Fibroblast of lung (primary cell): ENCODE results near the gene TLR4. TPM values are rescaled to one million over a fixed set of nuclear protein-coding genes. Genes with fewer than 3 reads are reported as not detected.

ENCODE experiments used
- DNase-seq, 2 donors: peaks; one replicate each; pipeline versions ENCODE4 v3.0.0 to v3.0.0-alpha.2; 2010; ENCODE audit warnings: low read depth in 2 of 2
- H2AFZ ChIP-seq: 2 replicates; pipeline ENCODE4 v1.5.1; 2012; ENCODE audit warnings: low read length, control low read depth, inconsistent platforms
- H3K27ac ChIP-seq: 2 replicates; pipeline ENCODE4 v1.5.1; 2011; ENCODE audit warnings: low read length, control low read depth; ENCODE audit not compliant: insufficient read depth
- H3K27me3 ChIP-seq: 2 replicates; pipeline ENCODE4 v1.5.1; 2011; ENCODE audit warnings: mild to moderate bottlenecking, low read length; ENCODE audit not compliant: control insufficient read depth, insufficient read depth
- H3K36me3 ChIP-seq: 2 replicates; pipeline ENCODE4 v1.5.1; 2011; ENCODE audit warnings: low read length; ENCODE audit not compliant: control insufficient read depth, insufficient read depth
- H3K4me1 ChIP-seq: 2 replicates; pipeline ENCODE4 v1.5.1; 2011; ENCODE audit warnings: low read length; ENCODE audit not compliant: control insufficient read depth, insufficient read depth; ENCODE audit errors: extremely low read depth
- H3K4me2 ChIP-seq: 2 replicates; pipeline ENCODE4 v1.5.1; 2011; ENCODE audit warnings: low read length, control low read depth; ENCODE audit not compliant: insufficient read depth; ENCODE audit errors: extremely low read depth
- H3K4me3 ChIP-seq, 4 experiments: fragments of 200-600 bp in 1 of 4; sonication (generic) in 1 of 4; replicated peaks in 1 of 4; 2 replicates each; pipeline ENCODE4 v1.5.1; 2011 to 2016; ENCODE audit warnings: low read length in 4 of 4, low read depth in 3 of 4, mild to moderate bottlenecking in 3 of 4, control low read depth in 2 of 4, inconsistent platforms in 1 of 4, mixed read lengths in 1 of 4; ENCODE audit not compliant: insufficient read depth in 1 of 4; ENCODE audit errors: control extremely low read depth in 1 of 4
- H3K79me2 ChIP-seq: 2 replicates; pipeline ENCODE4 v1.5.1; 2012; ENCODE audit warnings: mild to moderate bottlenecking, low read length, inconsistent platforms; ENCODE audit not compliant: control insufficient read depth, insufficient read depth
- H3K9ac ChIP-seq: 2 replicates; pipeline ENCODE4 v1.5.1; 2011; ENCODE audit warnings: mild to moderate bottlenecking, low read length, control low read depth; ENCODE audit not compliant: insufficient read depth
- H3K9me3 ChIP-seq: 2 replicates; pipeline ENCODE4 v1.5.1; 2012; ENCODE audit warnings: low read depth, low read length; ENCODE audit not compliant: control insufficient read depth, insufficient read depth
- H4K20me1 ChIP-seq: 2 replicates; pipeline ENCODE4 v1.5.1; 2011; ENCODE audit warnings: low read length; ENCODE audit not compliant: control insufficient read depth, insufficient read depth; ENCODE audit errors: extremely low read depth
- CTCF ChIP-seq, 2 donors: IDR thresholded peaks in 1 of 2; conservative IDR thresholded peaks in 1 of 2; 1 replicate in 1 of 2; 2 replicates in 1 of 2; pipeline ENCODE4 v1.5.1; 2011 to 2012; ENCODE audit warnings: low read length in 2 of 2, control low read depth in 1 of 2, inconsistent platforms in 1 of 2, low read depth in 1 of 2, mild to moderate bottlenecking in 1 of 2
- EZH2 ChIP-seq: IDR thresholded peaks from 2 replicates; pipeline ENCODE4 v1.5.1; 2012; ENCODE audit warnings: low read length, control low read depth, mild to moderate bottlenecking; ENCODE audit errors: missing control alignments
- polyA plus RNA-seq, 2 donors: library from polyadenylated mRNA; depleted of rRNA in 1 of 2; stranded (reverse) in 1 of 2; unstranded in 1 of 2; fragments of >200 nt; gene quantifications; 2 replicates each; pipeline ENCODE4 v1.2.1, GENCODE V29; 2011 to 2012; ENCODE audit warnings: missing spikeins in 1 of 2
- total RNA-seq: library from RNA; depleted of rRNA; stranded (reverse); fragments of >200 nt; gene quantifications from 2 replicates; pipeline ENCODE4 v1.2.1, GENCODE V29; 2014

The TLR4 gene
- total and polyA plus RNA-seq, 2 donors (not counting 1 experiment from before 2014, with no cell fraction given), result 2.2 to 2.6 TPM

- Histone ChIP-seq H3K9me3 (no peaks in the 10 kb centered on the region), H3K36me3 (no peaks in the 10 kb centered on the region), H3K27me3 (no peaks in the 10 kb centered on the region), H3K9ac (no peak overlapping the region), H3K4me2 (no peak overlapping the region), H3K4me3 (no peak overlapping the region), H4K20me1 (no peaks in the 10 kb centered on the region), H2AFZ (no peak overlapping the region), H3K27ac (no peak overlapping the region), H3K4me1 (no peaks in the 10 kb centered on the region), H3K79me2 (no peaks in the 10 kb centered on the region)
- TF ChIP-seq EZH2, result no peak
- no peak for TF ChIP-seq CTCF (conservative IDR thresholded peaks at IDR 0.05 in 1 of 2, IDR thresholded peaks at IDR 0.05 in 1 of 2; ENCODE audit: low read depth in 1 of 2, low read length in 2 of 2)
- no peak for DNase-seq
Observed at GRCh38 chr9:117744369-117744768, 40.2 kb downstream of the TLR4 start.

- Histone ChIP-seq H3K4me2 (no peak overlapping the region), H3K27me3 (no peaks in the 10 kb centered on the region), H3K27ac (no peak overlapping the region), H4K20me1 (no peaks in the 10 kb centered on the region), H2AFZ (no peak overlapping the region), H3K4me3 (peak overlapping the region in 1 of 4 experiments; percentile 37), H3K9me3 (no peaks in the 10 kb centered on the region), H3K79me2 (no peaks in the 10 kb centered on the region), H3K36me3 (no peaks in the 10 kb centered on the region), H3K4me1 (no peaks in the 10 kb centered on the region), H3K9ac (no peak overlapping the region)
- DNase-seq, result peak in 1 of 2 donors; percentile 26
- TF ChIP-seq CTCF (conservative IDR thresholded peaks at IDR 0.05 in 1 of 2, IDR thresholded peaks at IDR 0.05 in 1 of 2; ENCODE audit: low read depth in 1 of 2, low read length in 2 of 2) (no peak), EZH2 (no peak)
Observed at GRCh38 chr9:117744856-117745389, 40.7 kb downstream of the TLR4 start.

GRCh38 chr9:117745598-117745997 lies 41.4 kb downstream of the TLR4 start:
- Histone ChIP-seq H3K4me2 (no peak overlapping the region), H3K9ac (no peak overlapping the region), H3K9me3 (no peaks in the 10 kb centered on the region), H3K4me3 (no peak overlapping the region), H3K27ac (no peak overlapping the region), H3K79me2 (no peaks in the 10 kb centered on the region), H2AFZ (no peak overlapping the region), H3K27me3 (no peaks in the 10 kb centered on the region), H3K4me1 (no peaks in the 10 kb centered on the region), H4K20me1 (no peaks in the 10 kb centered on the region), H3K36me3 (no peaks in the 10 kb centered on the region)
- TF ChIP-seq CTCF (conservative IDR thresholded peaks at IDR 0.05 in 1 of 2, IDR thresholded peaks at IDR 0.05 in 1 of 2; ENCODE audit: low read depth in 1 of 2, low read length in 2 of 2), result no peak
- TF ChIP-seq EZH2, result no peak
- no peak for DNase-seq
